Activated CD8-positive, alpha-beta memory T cell treated with anti-CD3 and anti-CD28 coated beads, Interleukin-2, amount 10 ng/mL, durations not matched to agents 7 days and 5 days (primary cell): ENCODE measurements around the gene MEAK7. TPM values are rescaled to one million over a fixed set of nuclear protein-coding genes. Genes with fewer than 3 reads are reported as not detected.
A peak's percentile ranks its signal among the peaks of the same experiment; 100 is the strongest.

Source experiments
- ATAC-seq: fragments of 150-1000 bp; cut with Tn5 transposase; one replicate; pipeline ENCODE4 v1.10.0; 2021; ENCODE audit warnings: moderate library complexity
- CTCF ChIA-PET: fragments of 350-600 bp; sonication (Branson Sonifier 250); formaldehyde crosslinking; loops from one replicate; lab custom pipeline; 2021; ENCODE audit warnings: antibody characterized with exemption; lab: Charles Lee
- DNase-seq: peaks from one replicate; pipeline ENCODE4 v3.0.0-alpha.2; 2020
- H3K27ac Mint-ChIP-seq: one replicate; pipeline ENCODE4 v1.8.0; 2021; ENCODE audit warnings: mild to moderate bottlenecking, mixed read lengths
- H3K27me3 Mint-ChIP-seq: one replicate; pipeline ENCODE4 v1.8.0; 2021; ENCODE audit warnings: mixed read lengths
- H3K36me3 Mint-ChIP-seq: one replicate; pipeline ENCODE4 v1.8.0; 2021; ENCODE audit warnings: mild to moderate bottlenecking, mixed read lengths
- H3K4me1 Mint-ChIP-seq: one replicate; pipeline ENCODE4 v1.8.0; 2021; ENCODE audit warnings: mixed read lengths
- H3K4me3 Mint-ChIP-seq: one replicate; pipeline ENCODE4 v1.8.0; 2021; ENCODE audit warnings: mild to moderate bottlenecking, moderate library complexity, mixed read lengths
- H3K9me3 Mint-ChIP-seq: one replicate; pipeline ENCODE4 v1.8.0; 2022; ENCODE audit warnings: low read depth, mixed read lengths
- total RNA-seq, 2 experiments: library from RNA; stranded (reverse); gene quantifications; one replicate each; pipeline ENCODE4 v1.2.3, GENCODE V29; 2021

Gene MEAK7
- total RNA-seq, 2 experiments from 2014 or later = 37.9 to 73.9 TPM

GRCh38 chr16:84514874-84515835, 10.7 kb upstream of the MEAK7 start:
- peak overlapping the region; percentile 100 for H3K27ac Mint-ChIP-seq
- CTCF ChIA-PET = interaction anchor here (0.7 to 12.4 kb wide), 11 partner anchors 8 to 223 kb away, joined by 3 to 127 read pairs (median 6); no protein-coding TSS in a partner anchor
- ATAC-seq (peak; percentile 80), DNase-seq (peak; percentile 98)
- H3K36me3 Mint-ChIP-seq = peaks cover 43% of the 10 kb centered on the region
- H3K9me3 Mint-ChIP-seq = no peaks in the 10 kb centered on the region
- peaks cover 88% of the 10 kb centered on the region for H3K4me1 Mint-ChIP-seq
- H3K4me3 Mint-ChIP-seq = peak overlapping the region; percentile 59
- H3K27me3 Mint-ChIP-seq = no peaks in the 10 kb centered on the region

DNA sequence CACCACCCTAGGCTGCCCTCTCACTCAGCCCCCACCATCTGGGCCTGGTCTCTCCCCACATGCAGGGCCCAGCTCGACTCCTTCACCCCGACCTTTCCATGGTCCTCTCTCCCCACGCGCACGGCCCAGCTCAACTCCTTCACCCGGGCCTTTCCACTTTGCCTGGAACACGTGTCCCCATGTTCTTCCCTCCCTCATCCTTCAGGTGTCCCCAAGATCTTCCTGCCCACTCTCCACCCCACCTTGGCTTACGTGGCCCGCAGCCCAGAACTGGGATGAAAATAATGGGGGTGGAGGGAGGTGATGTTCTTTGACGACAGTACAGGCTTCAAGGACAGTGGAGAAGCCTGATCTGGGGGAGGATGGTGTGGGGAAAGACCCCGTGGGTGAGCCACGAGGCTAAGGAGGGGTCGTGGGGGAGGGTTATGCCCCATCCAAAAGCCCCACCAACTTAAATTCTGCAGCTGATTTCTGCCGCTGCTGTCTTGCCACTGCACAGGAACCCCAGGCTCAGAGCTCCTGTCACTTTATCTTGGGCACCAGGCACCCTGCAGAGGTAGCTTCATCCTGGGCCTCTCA, 9.9 kb upstream of the MEAK7 start:
- ATAC-seq (no peak), DNase-seq (no peak)
- H3K4me3 Mint-ChIP-seq = peak overlapping the region; percentile 59
- peaks cover 47% of the 10 kb centered on the region for H3K36me3 Mint-ChIP-seq
- peaks cover 86% of the 10 kb centered on the region for H3K4me1 Mint-ChIP-seq
- H3K9me3 Mint-ChIP-seq = no peaks in the 10 kb centered on the region
- no peaks in the 10 kb centered on the region for H3K27me3 Mint-ChIP-seq
- CTCF ChIA-PET = interaction anchor here (0.8 to 12.4 kb wide), 12 partner anchors 8 to 224 kb away, joined by 3 to 127 read pairs (median 6); no protein-coding TSS in a partner anchor
- H3K27ac Mint-ChIP-seq = peak overlapping the region; percentile 100

DNA sequence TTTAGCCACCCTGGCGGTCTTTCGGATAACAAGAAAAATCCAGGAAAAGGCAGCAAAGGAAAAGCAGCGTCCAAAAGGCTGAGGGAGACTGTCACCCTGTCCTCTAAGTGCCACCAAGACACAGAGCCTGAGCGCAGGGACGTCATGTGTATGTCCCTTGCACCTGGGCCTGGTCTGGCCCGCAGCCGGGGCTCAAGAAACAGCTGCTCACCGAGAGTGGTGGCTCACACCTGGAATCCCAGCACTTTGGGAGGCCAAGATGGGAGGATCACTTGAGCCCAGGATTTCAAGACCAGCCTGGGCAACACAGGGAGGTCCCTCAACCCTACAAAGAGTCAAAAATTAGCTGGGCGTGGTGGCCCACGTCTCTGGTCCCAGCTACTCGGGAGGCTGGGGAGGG, 9.2 kb upstream of the MEAK7 start:
- CTCF ChIA-PET = interaction anchor here (0.7 to 12.4 kb wide), 12 partner anchors 11 to 557 kb away, joined by 3 to 127 read pairs (median 5); no protein-coding TSS in a partner anchor
- Mint-ChIP-seq H3K4me3 (peak overlapping the region; percentile 59), H3K27ac (peak overlapping the region; percentile 100), H3K4me1 (peaks cover 86% of the 10 kb centered on the region), H3K27me3 (no peaks in the 10 kb centered on the region), H3K36me3 (peaks cover 48% of the 10 kb centered on the region), H3K9me3 (no peaks in the 10 kb centered on the region)
- no peak for DNase-seq
- no peak for ATAC-seq

DNA sequence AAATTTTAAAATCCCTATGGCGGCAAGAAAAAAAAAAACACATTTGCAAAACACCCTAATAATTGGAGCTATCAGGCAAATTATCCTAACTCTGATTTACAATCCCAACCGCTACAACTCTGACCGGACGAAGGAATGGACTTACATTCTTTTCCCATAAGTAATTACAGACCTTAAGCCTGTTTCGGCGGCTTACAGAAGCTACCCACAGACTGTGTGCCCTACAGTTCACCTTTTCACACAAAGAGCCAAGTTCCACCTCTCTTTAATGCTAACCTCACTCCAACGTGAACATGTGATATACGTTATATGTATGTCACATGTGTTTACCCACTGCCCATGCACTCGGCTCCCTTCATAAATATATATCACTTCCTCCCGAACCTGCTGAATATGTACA, 8.7 kb upstream of the MEAK7 start:
- no peak for ATAC-seq
- Mint-ChIP-seq H3K4me3 (peak overlapping the region; percentile 18), H3K27me3 (no peaks in the 10 kb centered on the region), H3K4me1 (peaks cover 88% of the 10 kb centered on the region), H3K9me3 (no peaks in the 10 kb centered on the region), H3K36me3 (peaks cover 49% of the 10 kb centered on the region), H3K27ac (peak overlapping the region; percentile 100)
- DNase-seq = no peak
- CTCF ChIA-PET = interaction anchor here (1.0 to 12.4 kb wide), 11 partner anchors 11 to 236 kb away, joined by 3 to 127 read pairs (median 4); no protein-coding TSS in a partner anchor

DNA sequence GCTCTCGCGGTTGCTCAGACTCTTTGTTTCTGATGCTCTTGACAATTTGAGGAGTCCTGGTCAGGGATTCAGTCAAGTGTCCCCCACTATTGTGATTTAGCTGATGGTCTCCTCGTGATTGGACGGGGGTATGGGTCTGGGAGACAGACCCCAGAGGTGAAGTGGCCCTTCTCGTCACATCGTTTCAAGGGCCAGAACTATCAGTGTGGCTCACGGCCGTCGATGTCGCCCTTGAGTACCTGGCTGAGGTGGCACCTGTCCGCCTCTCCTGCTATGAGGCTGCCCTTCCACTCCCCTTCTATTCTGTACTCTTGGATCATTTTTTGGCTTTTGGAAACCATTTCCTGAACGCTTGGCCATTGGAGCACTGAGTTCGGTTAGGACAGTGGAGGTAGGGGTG, 7.4 kb upstream of the MEAK7 start:
- Mint-ChIP-seq H3K4me3 (peak overlapping the region; percentile 39), H3K27ac (peak overlapping the region; percentile 87), H3K4me1 (peaks cover 87% of the 10 kb centered on the region), H3K9me3 (no peaks in the 10 kb centered on the region), H3K27me3 (no peaks in the 10 kb centered on the region), H3K36me3 (peaks cover 44% of the 10 kb centered on the region)
- no peak for DNase-seq
- no peak for ATAC-seq
- CTCF ChIA-PET = interaction anchor here (0.9 to 12.4 kb wide), 8 partner anchors 42 to 227 kb away, joined by 3 to 127 read pairs (median 8); partner anchors contain the start of gene COTL1

DNA sequence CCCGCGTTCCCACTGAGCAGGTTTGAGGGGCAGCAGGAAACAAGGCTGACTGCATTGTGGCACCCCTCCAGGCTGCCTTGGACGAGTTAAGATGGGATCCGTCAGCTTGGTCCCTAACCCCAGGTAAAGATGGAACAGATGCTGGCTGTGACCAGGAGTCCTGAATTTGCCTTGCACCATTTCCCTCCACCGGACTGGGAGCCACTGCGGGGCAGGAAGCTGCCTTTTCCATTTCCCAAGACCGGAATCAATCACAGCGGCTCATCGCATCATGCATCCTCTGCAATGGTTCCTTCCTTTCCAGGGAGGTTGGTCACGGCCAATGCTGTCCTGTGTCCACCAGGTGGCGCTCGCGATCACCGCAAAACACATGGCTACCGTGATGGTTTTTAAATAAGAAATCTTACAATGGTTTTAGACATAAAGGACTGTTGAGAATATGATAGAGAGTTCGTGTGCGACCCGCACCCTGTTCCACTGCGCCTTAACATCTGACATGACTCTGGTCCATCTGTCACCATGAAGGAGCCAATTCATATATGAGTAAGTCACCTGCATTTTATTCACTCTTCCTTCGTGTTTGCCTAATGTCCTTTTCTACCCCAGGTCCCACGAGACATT, 6.8 kb upstream of the MEAK7 start:
- peak; percentile 92 for DNase-seq
- H3K27ac Mint-ChIP-seq = peak overlapping the region; percentile 87
- H3K9me3 Mint-ChIP-seq = no peaks in the 10 kb centered on the region
- peak; percentile 16 for ATAC-seq
- peak overlapping the region; percentile 39 for H3K4me3 Mint-ChIP-seq
- peaks cover 40% of the 10 kb centered on the region for H3K36me3 Mint-ChIP-seq
- CTCF ChIA-PET = interaction anchor here (0.6 to 12.4 kb wide), 23 partner anchors 10 to 227 kb away, joined by 3 to 127 read pairs (median 4); no protein-coding TSS in a partner anchor
- no peaks in the 10 kb centered on the region for H3K27me3 Mint-ChIP-seq
- peaks cover 86% of the 10 kb centered on the region for H3K4me1 Mint-ChIP-seq

DNA sequence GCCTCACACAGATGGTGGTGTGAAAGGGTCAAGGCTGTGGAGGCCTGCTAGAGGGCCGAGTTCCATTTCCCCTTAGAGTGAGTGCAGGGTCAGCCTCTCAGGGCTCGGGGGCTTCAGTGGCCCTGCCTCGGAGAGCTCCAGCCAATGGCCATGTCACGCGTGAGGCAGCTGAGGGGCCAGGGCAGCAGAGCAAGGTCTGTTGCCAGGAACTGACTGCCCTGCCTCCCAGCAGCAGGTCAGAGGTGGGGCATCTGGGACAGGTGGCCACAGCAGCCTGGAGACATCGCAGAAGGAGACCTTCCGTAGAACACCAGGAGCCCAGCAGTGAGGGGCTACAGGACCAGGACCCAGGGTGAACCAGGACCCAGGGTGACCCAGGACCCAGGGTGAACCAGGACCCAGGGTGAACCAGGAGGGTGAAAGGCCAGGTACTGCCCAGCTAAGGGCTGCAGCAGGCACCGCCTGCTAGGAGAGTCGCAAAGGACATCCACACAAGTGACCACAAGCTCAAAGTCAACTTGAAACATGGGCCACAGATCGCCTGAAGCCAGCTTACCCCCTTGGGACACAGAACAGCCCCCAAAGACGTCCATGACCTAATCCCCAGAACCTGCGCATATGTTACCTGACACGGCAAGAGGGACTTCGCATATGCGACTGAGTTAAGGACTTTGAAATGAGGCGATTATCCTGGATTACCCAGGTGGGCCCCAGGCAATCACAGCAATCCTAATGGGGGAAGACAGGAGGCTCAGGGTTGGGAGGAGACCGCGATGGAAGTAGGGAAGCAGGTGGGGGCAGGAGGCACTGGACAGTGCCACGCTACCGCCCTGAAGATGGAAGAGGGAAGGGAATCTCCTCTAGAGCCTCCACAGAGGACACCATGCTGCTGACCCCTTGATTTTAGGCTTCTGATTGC, 4.8 kb upstream of the MEAK7 start:
- ATAC-seq (no peak), DNase-seq (no peak)
- no peak overlapping the region for H3K4me3 Mint-ChIP-seq
- H3K27ac Mint-ChIP-seq = no peak overlapping the region
- H3K9me3 Mint-ChIP-seq = no peaks in the 10 kb centered on the region
- CTCF ChIA-PET = interaction anchor here (0.6 to 12.4 kb wide), 18 partner anchors 11 to 1866 kb away, joined by 3 to 127 read pairs (median 6); no protein-coding TSS in a partner anchor
- peaks cover 34% of the 10 kb centered on the region for H3K36me3 Mint-ChIP-seq
- H3K27me3 Mint-ChIP-seq = no peaks in the 10 kb centered on the region
- peaks cover 85% of the 10 kb centered on the region for H3K4me1 Mint-ChIP-seq

DNA sequence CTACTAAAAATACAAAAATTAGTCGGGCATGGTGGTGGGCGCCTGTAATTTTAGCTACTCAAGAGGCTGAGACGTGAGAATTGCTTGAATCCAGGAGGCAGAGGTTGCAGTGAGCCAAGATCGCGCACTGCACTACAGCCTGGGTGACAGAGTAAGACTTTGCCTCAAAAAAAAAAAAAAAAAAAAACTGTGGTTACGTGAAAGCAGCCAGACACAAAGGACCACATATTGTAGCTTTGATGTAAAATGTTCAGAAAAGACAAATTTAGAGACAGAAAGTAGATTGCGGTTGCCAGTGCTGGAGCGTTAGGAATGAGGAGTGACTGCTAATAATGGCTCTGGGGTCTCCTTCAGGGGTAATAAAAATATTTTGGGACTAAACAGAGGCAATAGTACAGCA, 4.0 kb upstream of the MEAK7 start:
- CTCF ChIA-PET = interaction anchor here (0.6 to 12.4 kb wide), 13 partner anchors 11 to 1867 kb away, joined by 3 to 127 read pairs (median 5); no protein-coding TSS in a partner anchor
- Mint-ChIP-seq H3K9me3 (no peaks in the 10 kb centered on the region), H3K27ac (peak overlapping the region; percentile 94), H3K4me3 (peak overlapping the region; percentile 70), H3K36me3 (peaks cover 30% of the 10 kb centered on the region), H3K27me3 (no peaks in the 10 kb centered on the region), H3K4me1 (peaks cover 84% of the 10 kb centered on the region)
- ATAC-seq (no peak), DNase-seq (no peak)

GRCh38 chr16:84507011-84507982, 2.8 kb upstream of the MEAK7 start:
- Mint-ChIP-seq H3K36me3 (peaks cover 27% of the 10 kb centered on the region), H3K4me1 (peaks cover 82% of the 10 kb centered on the region), H3K27ac (peak overlapping the region; percentile 94), H3K4me3 (peak overlapping the region; percentile 70), H3K9me3 (no peaks in the 10 kb centered on the region), H3K27me3 (no peaks in the 10 kb centered on the region)
- ATAC-seq (no peak), DNase-seq (peak; percentile 78)
- CTCF ChIA-PET = interaction anchor here (0.8 to 12.4 kb wide), 34 partner anchors 8 to 321 kb away, joined by 3 to 127 read pairs (median 6); partner anchors contain the start of gene TAF1C

- ATAC-seq (no peak), DNase-seq (no peak)
- no peaks in the 10 kb centered on the region for H3K9me3 Mint-ChIP-seq
- H3K36me3 Mint-ChIP-seq = peaks cover 21% of the 10 kb centered on the region
- H3K4me1 Mint-ChIP-seq = peaks cover 67% of the 10 kb centered on the region
- peak overlapping the region; percentile 94 for H3K27ac Mint-ChIP-seq
- peak overlapping the region; percentile 80 for H3K4me3 Mint-ChIP-seq
- CTCF ChIA-PET = interaction anchor here (0.6 to 12.4 kb wide), 41 partner anchors 9 to 319 kb away, joined by 3 to 127 read pairs (median 5); partner anchors contain the start of gene TAF1C
- H3K27me3 Mint-ChIP-seq = no peaks in the 10 kb centered on the region
These were observed 1.1 kb upstream of the MEAK7 start for GRCh38 chr16:84505249-84506187.
